RWPE2 (cell line): ENCODE results near the gene CDH12.

Source experiments
- ATAC-seq: fragments of 200-7000 bp; cut with Tn5 transposase; 3 replicates; pipeline ENCODE4 v1.9.1; 2021; ENCODE audit warnings: low read depth
- DNase-seq: peaks from one replicate; pipeline ENCODE4 v3.0.0-alpha.2; 2020; ENCODE audit warnings: low spot score
- H3K27ac ChIP-seq: fragments of 450-650 bp; 2 replicates; pipeline ENCODE4 v1.5.1; 2017; ENCODE audit warnings: mild to moderate bottlenecking; ENCODE audit not compliant: poor library complexity, severe bottlenecking
- H3K27me3 ChIP-seq: fragments of 250-450 bp; sonication (Bioruptor Pico); 2 replicates; pipeline ENCODE4 v1.5.1; 2021; ENCODE audit warnings: mild to moderate bottlenecking, moderate library complexity; ENCODE audit not compliant: insufficient read depth, poor library complexity, severe bottlenecking
- H3K36me3 ChIP-seq: fragments of 250-450 bp; sonication (Bioruptor Pico); 2 replicates; pipeline ENCODE4 v1.5.1; 2020; ENCODE audit warnings: low read depth, mild to moderate bottlenecking, moderate library complexity
- H3K4me1 ChIP-seq: fragments of 250-450 bp; sonication (Bioruptor Pico); 2 replicates; pipeline ENCODE4 v1.5.1; 2021; ENCODE audit warnings: mild to moderate bottlenecking, moderate library complexity; ENCODE audit not compliant: insufficient read depth, poor library complexity, severe bottlenecking
- H3K4me3 ChIP-seq: fragments of 250-450 bp; sonication (Bioruptor Pico); 2 replicates; pipeline ENCODE4 v1.5.1; 2021; ENCODE audit warnings: mild to moderate bottlenecking, moderate library complexity; ENCODE audit not compliant: severe bottlenecking
- H3K9me3 ChIP-seq: fragments of 250-450 bp; sonication (Bioruptor Pico); 2 replicates; pipeline ENCODE4 v1.5.1; 2021; ENCODE audit warnings: mild to moderate bottlenecking, moderate library complexity; ENCODE audit not compliant: severe bottlenecking
- TF ChIP-seq, protein P1 (sequence below): fragments of 450-650 bp; IDR thresholded peaks from one replicate; pipeline ENCODE4 v1.5.1; 2017; ENCODE audit warnings: mild to moderate bottlenecking, moderate library complexity; ENCODE audit not compliant: poor library complexity, severe bottlenecking

The CDH12 gene

DNA sequence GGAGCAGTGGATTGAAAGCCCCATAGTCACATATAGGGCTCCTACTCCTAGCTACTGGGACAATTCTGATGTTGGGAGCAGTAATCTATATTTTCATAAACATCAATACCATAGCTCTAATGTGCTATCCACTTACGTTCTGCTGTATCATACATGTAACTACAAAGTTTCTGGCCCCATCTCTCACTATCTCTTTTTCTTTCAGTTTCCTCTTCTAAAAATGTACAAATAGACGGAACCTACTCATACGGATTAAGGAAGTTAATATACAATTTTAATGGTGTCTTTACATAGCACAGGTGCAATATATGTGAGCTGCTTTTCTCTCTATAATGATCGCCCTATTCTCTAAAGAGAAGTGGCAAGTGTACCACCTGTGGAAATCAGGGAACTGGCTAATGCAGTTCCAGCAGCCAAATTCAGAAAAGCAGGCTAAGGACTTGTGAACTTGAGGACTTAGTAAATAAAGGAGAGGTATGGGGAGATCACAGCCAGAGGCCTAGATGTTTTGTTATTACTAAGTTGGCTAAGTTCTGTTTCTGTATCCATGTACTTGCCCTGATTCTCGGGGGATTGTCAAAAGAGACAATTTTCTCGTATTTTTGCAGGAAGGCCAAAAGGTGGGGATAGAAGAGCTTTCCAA lies 1021.9 kb downstream of the CDH12 start:
- no peak for DNase-seq
- Histone ChIP-seq H3K4me1 (no peaks in the 10 kb centered on the region), H3K9me3 (no peaks in the 10 kb centered on the region), H3K27ac (no peak overlapping the region), H3K27me3 (no peaks in the 10 kb centered on the region), H3K36me3 (no peaks in the 10 kb centered on the region), H3K4me3 (no peak overlapping the region)
- ATAC-seq: no peak
- TF ChIP-seq, protein P1, sequence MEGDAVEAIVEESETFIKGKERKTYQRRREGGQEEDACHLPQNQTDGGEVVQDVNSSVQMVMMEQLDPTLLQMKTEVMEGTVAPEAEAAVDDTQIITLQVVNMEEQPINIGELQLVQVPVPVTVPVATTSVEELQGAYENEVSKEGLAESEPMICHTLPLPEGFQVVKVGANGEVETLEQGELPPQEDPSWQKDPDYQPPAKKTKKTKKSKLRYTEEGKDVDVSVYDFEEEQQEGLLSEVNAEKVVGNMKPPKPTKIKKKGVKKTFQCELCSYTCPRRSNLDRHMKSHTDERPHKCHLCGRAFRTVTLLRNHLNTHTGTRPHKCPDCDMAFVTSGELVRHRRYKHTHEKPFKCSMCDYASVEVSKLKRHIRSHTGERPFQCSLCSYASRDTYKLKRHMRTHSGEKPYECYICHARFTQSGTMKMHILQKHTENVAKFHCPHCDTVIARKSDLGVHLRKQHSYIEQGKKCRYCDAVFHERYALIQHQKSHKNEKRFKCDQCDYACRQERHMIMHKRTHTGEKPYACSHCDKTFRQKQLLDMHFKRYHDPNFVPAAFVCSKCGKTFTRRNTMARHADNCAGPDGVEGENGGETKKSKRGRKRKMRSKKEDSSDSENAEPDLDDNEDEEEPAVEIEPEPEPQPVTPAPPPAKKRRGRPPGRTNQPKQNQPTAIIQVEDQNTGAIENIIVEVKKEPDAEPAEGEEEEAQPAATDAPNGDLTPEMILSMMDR: no peak

DNA sequence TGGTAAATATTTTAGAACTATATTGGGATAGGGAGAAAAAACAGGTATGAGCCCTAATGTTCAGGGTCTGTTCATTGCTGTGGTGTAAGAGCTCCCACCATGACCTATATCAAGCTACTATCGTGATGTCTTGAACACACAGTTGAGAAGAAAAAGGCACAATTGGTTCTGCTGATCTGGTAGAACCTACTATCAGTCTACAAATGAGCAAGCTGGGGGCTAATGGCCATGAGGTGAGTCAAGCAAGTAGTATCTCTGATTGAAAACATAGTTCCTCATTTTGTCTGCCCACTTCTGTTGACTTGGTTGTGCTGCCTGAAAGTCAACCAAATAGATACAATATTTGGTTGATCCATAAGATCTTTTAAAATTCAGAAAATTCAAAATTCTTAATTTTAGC lies 1026.3 kb downstream of the CDH12 start:
- H3K4me1 ChIP-seq: peaks cover 12% of the 10 kb centered on the region
- ATAC-seq (no peak), DNase-seq (no peak)
- peaks cover 7% of the 10 kb centered on the region for H3K27me3 ChIP-seq
- no peak overlapping the region for H3K4me3 ChIP-seq
- no peak overlapping the region for H3K27ac ChIP-seq
- H3K36me3 ChIP-seq: no peaks in the 10 kb centered on the region
- no peaks in the 10 kb centered on the region for H3K9me3 ChIP-seq
- TF ChIP-seq, protein P1: no peak

- Histone ChIP-seq H3K36me3 (no peaks in the 10 kb centered on the region), H3K4me3 (no peak overlapping the region)
- TF ChIP-seq, protein P1: no peak
These were observed 1029.6 kb downstream of the CDH12 start for GRCh38 chr5:21823588-21823987.

DNA sequence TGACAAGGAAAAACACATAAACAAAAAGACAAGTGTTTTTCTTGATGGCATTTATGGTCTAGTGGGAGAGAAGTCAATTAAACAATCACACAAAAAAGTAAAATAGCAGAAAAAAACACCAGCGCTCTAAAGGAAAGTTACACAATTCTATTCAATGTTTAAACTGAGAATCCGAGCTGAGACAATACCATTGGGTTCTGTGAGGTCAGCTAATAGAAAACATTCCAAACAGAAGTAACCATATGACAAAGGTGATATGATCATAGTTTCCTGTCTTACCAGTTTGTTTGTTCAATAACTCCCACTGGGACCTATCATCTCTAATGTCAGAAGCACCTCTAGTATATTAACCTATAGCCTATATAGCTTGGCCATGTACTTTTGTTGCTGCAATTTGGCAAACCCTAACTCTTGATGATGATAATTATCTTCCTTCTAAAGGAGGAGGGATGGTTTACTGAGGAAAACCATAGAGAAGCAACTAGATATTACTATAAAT lies 1030.0 kb downstream of the CDH12 start:
- H3K9me3 ChIP-seq: no peaks in the 10 kb centered on the region
- peaks cover 22% of the 10 kb centered on the region for H3K27me3 ChIP-seq
- H3K4me1 ChIP-seq: peaks cover 12% of the 10 kb centered on the region
- DNase-seq (no peak), ATAC-seq (peak; percentile 43)
- TF ChIP-seq, protein P1: no peak
- no peak overlapping the region for H3K4me3 ChIP-seq
- H3K36me3 ChIP-seq: no peaks in the 10 kb centered on the region
- no peak overlapping the region for H3K27ac ChIP-seq

More at GRCh38 chr5:21823588-21823987, 1029.6 kb downstream of the CDH12 start:
- peaks cover 12% of the 10 kb centered on the region for H3K4me1 ChIP-seq
- no peak overlapping the region for H3K27ac ChIP-seq
- ATAC-seq (peak; percentile 80), DNase-seq (no peak)
- no peaks in the 10 kb centered on the region for H3K9me3 ChIP-seq
- peaks cover 19% of the 10 kb centered on the region for H3K27me3 ChIP-seq

GRCh38 chr5:21820527-21820926 lies 1032.6 kb downstream of the CDH12 start:
- DNase-seq: no peak
- no peak overlapping the region for H3K4me3 ChIP-seq
- no peak overlapping the region for H3K27ac ChIP-seq
- peaks cover 26% of the 10 kb centered on the region for H3K27me3 ChIP-seq
- H3K4me1 ChIP-seq: peaks cover 12% of the 10 kb centered on the region
- H3K36me3 ChIP-seq: no peaks in the 10 kb centered on the region
- no peaks in the 10 kb centered on the region for H3K9me3 ChIP-seq
- no peak for ATAC-seq
- TF ChIP-seq, protein P1: no peak
